OCI-LY3 (cell line): ENCODE data around the gene RFX7.

Experiments used
- CTCF ChIP-seq: fragments of 200-600, 300-600 bp; sonication (generic); IDR thresholded peaks from 2 replicates; pipeline ENCODE4 v1.5.1; 2014; ENCODE audit warnings: antibody characterized with exemption, low read length, low read depth
- EZH2phosphoT487 ChIP-seq: fragments of 200-600 bp; shearing (Covaris generic); IDR thresholded peaks from 2 replicates; pipeline ENCODE4 v1.6.1; 2018; ENCODE audit warnings: antibody characterized with exemption, mixed run types, low read depth

DNA sequence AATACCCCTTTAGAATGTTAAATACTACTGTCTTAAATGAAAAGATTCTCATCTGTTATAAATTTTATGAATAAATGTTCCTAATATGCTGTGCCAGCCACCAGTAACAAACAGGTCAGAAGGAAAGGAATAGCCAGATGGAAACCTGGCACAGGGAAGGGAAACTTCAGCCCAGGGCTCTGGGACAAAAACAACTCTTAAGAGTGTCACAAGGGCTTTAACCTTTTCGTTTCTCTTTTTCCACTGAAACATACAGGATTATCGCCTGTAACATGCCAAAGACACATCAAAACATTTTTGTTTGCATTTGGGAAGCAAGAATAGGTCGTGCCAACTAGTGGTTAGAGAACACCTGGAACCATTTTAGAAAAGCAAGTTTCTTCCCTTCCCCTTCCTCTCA is 141.2 kb downstream of the RFX7 start:
- TF ChIP-seq CTCF (no peak), EZH2phosphoT487 (no peak)
